Measurements from ENCODE around the gene PES1. TPM values are rescaled to one million over a fixed set of nuclear protein-coding genes. Genes with fewer than 3 reads are reported as not detected.

The PES1 gene
- total and polyA plus RNA-seq, 2 experiments from 2014 or later, result 64.1 to 76.9 TPM

- no peak for TF ChIP-seq CTCF (conservative IDR thresholded peaks at IDR 0.05; ENCODE audit: low read depth in 2 of 2)
- TF ChIP-seq ETS1 (IDR thresholded peaks at IDR 0.05), result no peak
- no peak for TF ChIP-seq CREB1 (CRISPR knock-in tag; IDR thresholded peaks at IDR 0.05; ENCODE audit: low read depth)
- no peak for TF ChIP-seq JUNB (IDR thresholded peaks at IDR 0.05; ENCODE audit: unreplicated experiment)
These were observed 19.5 kb upstream of the PES1 start (continued) for GRCh38 chr22:30611197-30611596.

- Histone ChIP-seq H3K9me2 (ENCODE audit: insufficient read depth) (no peaks in the 10 kb centered on the region), H3K4me2 (no peak overlapping the region), H3K27me3 (ENCODE audit: insufficient read depth) (no peaks in the 10 kb centered on the region), H2AFZ (no peak overlapping the region), H3K4me1 (ENCODE audit: insufficient read depth) (peaks cover 33% of the 10 kb centered on the region), H3K27ac (ENCODE audit: low read depth) (no peak overlapping the region), H4K20me1 (replicated peaks; ENCODE audit: insufficient read depth) (no peaks in the 10 kb centered on the region), H3K36me3 (ENCODE audit: insufficient read depth) (peaks cover 8% of the 10 kb centered on the region), H3F3A (replicated peaks; ENCODE audit: low read depth) (peaks cover 6% of the 10 kb centered on the region; the same call in 1 of the 2 replicates), H3K79me2 (replicated peaks; ENCODE audit: insufficient read depth) (peaks cover 8% of the 10 kb centered on the region), H3K4me3 (no peak overlapping the region)
- Mint-ChIP-seq H3K4me3 (no peak overlapping the region), H3K27me3 (ENCODE audit: insufficient read depth, low read depth, poor library complexity) (peaks cover 10% of the 10 kb centered on the region), H3K36me3 (ENCODE audit: low read depth) (peaks cover 48% of the 10 kb centered on the region), H3K9me3 (no peaks in the 10 kb centered on the region; the same call in 2 of the 3 replicates), H3K27ac (no peak overlapping the region), H3K4me1 (peaks cover 37% of the 10 kb centered on the region)
- no peak for DNase-seq (ENCODE audit: low spot score)
- no peak for ATAC-seq
- TF ChIP-seq POLR2AphosphoS5 (IDR thresholded peaks at IDR 0.05; ENCODE audit: low read depth), result no peak
- TF ChIP-seq EZH2phosphoT487 (IDR thresholded peaks at IDR 0.05; ENCODE audit: unreplicated experiment), result no peak
- TF ChIP-seq STAT1 (IDR thresholded peaks at IDR 0.05; ENCODE audit: unreplicated experiment), result no peak
- TF ChIP-seq ZNF114 (CRISPR knock-in tag; IDR thresholded peaks at IDR 0.05), result no peak
- TF ChIP-seq JUNB (IDR thresholded peaks at IDR 0.05; ENCODE audit: unreplicated experiment), result no peak
- no peak for TF ChIP-seq EZH2 (IDR thresholded peaks at IDR 0.05; ENCODE audit: low read depth, unreplicated experiment)
- TF ChIP-seq ZNF462 (CRISPR knock-in tag; IDR thresholded peaks at IDR 0.05), result no peak
- no peak for TF ChIP-seq ZNF331 (CRISPR knock-in tag; IDR thresholded peaks at IDR 0.05; ENCODE audit: low read depth)
- no peak for TF ChIP-seq NANOG (IDR thresholded peaks at IDR 0.05; ENCODE audit: borderline replicate concordance)
- TF ChIP-seq CREB1 (CRISPR knock-in tag; IDR thresholded peaks at IDR 0.05; ENCODE audit: low read depth), result no peak
- TF ChIP-seq ETS1 (IDR thresholded peaks at IDR 0.05), result no peak
- TF ChIP-seq CTCF (conservative IDR thresholded peaks at IDR 0.05; ENCODE audit: low read depth in 2 of 2), result no peak
These were observed 18.6 kb upstream of the PES1 start for GRCh38 chr22:30610299-30610698.

All from GM23338 (cell line).